Activated T-cell treated with anti-CD3 and anti-CD28 coated beads for 48 hours (primary cell): ENCODE results near the gene S1PR3.

Experiments used
- DNase-seq: peaks from one replicate; pipeline ENCODE4 v3.0.0-alpha.2; 2020; ENCODE audit warnings: low read depth

S1PR3 gene

DNA sequence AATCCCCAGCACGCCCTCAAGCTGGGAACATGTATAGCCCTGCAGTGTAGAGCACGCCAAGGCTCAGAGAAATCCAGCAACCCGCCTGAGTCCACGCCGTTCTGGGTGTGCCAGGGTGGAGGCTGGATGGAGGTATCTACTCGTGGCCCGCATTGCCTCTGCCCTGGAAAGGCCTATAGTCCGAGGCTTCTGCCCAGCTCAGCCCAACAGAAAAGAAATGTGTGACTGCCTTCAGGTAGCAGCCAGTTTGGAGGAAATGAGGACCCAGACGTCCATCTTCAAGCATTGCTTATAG lies 18.2 kb downstream of the S1PR3 start:
- no peak for DNase-seq

DNA sequence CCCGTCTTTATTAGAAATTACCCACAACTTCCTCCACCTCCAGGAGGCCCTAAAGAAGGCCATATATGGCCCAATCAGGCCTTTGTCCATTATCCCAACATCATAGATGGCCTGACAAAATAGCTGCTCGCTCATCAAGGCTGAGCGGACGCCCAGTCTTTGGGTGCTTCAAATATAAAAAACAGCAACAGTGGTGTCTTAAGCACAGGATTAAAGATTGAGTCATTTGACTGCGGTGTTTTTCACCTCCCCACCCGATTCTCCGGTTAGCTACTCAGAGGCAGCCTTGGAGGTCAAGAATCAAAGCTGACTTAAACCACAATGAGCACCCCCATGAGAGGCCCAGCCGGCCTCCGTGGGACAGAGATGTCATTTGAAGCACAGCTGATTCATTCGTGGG lies 18.8 kb downstream of the S1PR3 start:
- no peak for DNase-seq

DNA sequence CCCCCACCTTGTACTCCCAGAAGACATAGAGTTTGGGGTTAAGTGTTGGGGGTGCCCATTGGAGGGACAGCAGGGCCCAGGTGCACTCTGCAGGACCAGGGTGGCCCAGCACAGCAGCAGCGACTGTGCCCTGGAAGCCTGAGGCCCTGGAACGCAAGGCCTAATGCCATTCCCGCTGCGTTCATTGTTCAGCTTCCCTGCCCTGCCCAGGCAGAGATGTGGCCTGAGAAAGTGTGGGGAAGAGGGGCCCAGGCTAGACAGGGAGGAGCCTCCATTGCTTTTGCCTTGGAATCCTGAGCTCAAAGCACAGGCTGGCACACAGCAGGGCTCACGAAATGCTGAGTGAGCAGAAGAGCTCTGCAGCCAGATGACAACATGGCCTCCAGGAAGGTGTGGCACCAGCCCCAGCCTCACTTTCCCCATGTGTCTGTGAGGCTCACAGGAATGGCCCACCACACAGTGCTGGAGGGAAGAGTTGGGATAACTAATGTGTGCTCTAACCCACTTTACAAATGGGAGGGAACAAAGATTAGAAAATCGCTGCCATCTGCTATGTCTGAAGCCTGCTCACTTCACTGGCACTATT lies 19.4 kb downstream of the S1PR3 start:
- no peak for DNase-seq

DNA sequence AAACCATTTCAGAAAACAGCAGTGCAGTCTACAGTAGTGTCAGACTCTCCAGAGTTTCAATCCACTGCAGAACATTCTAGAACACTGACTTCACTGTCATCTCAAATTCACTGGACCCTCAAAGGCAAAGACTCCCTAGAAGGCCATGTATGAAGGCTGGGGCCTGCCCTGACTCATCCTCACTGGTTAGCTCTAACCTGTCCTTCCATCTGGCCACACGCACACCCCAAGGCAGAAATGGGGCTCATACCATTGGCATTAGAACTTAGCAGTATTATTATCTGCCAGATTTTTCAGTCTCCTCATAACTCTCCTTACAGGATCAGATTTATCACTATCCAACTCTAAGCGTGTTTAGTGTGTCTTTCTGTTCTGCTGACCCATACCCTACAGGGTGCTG lies 20.4 kb downstream of the S1PR3 start:
- DNase-seq, result no peak

DNA sequence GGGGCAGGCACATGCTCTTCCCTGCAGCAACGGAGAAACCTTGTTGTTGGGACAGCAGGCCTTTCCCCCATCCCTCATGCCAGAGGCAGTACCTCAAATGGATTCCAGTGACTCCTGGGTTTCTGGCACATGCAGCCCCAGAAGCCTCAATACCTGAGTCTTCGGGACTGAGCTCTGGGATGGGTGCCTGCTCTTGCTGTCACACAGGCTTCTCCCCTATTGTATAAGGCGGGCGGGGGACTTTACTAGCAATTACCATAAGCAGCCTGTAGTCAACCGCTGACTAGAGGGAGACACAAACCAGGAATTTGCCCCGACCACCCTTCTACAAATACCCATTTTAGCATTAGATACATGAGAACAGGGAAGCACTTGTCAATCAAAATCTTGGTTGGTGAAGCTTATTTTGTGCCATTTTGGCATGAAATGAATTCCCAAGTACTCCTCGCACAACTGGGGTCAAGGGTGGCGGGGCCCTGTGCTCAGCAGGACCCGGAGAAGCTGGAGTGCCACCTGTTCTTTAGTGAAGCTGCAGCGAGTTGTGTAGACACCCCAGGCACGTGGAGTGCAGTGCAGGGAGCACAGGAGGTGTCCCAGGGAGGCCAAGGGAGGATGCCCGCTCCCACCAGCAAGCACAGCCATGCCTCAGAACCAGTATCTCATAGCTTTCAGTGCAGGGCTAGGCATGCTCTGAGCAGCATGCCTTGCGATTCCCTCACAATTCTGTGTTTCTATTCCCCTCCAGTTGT lies 21.2 kb downstream of the S1PR3 start:
- DNase-seq, result no peak

DNA sequence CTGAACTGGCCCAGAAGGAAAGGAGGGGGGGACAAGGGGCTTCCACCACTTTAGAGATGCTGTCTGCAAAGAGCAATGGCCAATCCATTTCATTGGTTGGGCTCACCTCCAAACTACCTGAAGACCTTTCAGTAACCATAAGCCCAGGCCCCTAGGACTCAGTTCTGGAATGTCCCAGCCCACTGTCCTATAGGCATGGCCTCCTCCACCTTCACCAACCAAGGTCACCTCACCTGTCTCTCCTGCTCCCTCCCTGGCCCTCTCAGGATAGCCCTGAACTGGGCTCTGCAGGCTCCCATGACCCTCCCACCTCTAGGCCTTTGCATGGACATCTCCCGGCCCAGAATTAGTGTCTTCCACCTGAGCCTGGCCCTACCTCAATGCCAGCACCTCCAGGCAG lies 22.4 kb downstream of the S1PR3 start:
- DNase-seq, result no peak

DNA sequence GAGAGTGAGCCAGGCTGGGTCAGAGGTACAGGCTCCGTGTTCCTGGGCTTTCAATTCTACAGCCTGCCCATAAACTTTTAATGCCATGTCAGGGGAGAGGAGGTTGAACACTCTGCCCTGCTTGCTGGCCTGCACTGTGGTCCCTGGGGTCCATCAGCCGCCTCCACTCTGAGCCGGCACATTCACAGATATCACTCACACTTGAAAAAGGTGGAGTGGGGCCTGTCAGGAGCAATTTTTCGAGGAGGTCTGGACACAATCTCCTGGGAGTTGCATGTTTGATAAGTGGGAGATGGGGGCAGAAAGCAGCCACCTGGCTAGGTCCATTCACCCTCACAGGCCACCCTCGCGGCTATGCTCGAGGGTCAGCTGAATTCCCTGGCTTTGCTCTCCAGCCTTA lies 22.9 kb downstream of the S1PR3 start:
- DNase-seq, result no peak

DNA sequence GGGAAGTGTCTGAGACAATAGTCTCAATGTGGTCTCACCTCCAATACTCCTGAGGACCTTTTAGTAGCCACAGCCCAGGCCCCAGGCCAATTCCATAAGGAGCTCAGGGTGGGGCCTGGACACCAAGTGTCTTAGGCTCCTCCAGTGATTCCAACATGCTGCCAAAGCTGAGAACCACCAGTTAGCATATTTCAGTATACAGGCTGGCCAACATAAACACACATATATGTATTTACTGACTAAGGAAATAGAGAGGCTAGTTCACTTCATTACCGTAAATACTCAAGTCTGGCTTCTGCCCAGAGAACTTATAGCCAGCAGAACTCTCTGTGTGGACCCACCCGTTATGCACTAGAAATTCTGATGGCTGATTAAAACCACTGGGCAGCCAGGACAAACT lies 24.1 kb downstream of the S1PR3 start:
- no peak for DNase-seq

DNA sequence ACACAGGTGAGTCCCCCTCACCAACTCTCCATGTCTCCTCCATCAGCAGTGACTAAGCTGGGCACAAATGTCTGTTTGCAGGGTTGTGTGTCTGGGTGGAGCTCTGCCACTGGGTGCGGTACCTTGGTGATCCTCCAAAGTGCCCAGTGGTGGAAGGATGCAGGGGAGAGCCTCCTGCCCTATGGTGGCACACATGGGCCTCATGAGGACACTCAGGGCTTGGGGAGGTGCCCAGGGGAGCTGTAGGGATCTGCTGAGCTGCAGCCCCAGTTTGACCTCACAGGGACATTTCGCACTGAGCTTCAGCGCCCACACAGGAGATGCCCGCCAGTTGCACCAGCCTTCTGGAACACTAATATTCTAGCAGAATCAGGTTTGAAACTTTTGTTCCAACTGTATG lies 29.5 kb downstream of the S1PR3 start:
- no peak for DNase-seq

DNA sequence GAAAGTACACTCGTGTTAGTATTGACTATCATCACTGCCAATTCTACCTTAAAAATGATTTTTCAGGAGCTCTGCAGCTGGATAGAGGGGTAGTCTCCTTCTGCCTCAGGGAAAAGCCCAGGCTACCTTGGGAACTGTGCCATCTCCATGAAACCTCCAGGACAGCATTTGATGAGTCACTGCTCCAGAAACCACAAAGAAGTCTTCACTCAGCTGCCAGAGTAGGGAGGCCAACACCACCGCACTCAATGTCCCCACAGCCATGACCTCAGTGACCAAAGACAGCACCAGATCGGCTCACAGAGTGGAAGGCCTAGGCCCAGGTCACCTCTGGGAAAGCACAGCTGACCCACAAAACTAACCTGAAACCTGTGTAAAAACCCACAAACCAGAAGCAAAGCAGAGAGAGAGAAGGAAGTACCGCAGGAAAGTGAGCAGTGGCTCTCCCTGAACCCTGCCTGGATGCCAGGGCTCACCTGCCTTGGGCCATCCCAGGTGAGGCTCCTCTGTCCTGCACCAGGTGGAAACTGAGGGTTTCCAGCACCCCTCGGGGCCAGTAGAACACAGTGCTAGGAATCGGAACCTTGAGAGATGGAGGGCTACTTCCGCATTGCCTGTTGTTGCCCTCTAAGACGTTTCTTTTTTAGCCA lies 30.0 kb downstream of the S1PR3 start:
- DNase-seq, result no peak

DNA sequence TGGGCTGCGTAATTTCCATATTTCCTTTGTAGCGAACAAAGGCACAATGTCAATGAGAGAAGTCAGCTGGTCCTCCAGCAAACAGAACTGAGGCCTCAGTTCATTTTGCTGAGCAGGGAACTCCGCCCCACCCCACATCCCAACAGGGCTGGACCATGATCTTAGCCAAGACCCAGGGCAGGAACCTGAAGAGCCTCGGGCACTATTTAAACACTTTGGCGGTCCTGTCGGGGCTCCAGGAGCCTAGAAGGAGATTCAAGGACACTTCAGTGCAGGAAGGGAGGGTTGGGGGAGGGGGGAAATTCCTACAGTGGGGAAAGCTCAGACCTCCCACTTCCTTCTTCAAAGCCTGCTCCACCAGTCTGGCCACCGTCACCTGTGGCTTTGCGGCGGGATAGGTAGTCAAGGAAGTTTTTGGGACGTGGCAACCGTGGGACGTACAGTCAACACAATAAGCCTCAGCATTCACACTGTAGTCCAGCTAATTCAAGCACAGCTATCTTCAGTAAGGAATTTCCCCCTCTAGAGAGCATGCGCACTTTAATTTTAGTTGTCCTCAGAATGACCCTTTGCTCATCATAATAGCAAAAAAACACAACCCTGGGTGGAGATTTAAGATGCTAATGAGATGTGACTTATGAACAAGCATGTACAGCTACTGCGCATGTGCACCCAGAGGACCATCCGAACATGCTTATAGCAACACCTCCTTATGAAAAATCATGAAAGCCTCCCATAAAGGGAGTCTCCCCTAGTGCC lies 30.9 kb downstream of the S1PR3 start:
- DNase-seq, result no peak

DNA sequence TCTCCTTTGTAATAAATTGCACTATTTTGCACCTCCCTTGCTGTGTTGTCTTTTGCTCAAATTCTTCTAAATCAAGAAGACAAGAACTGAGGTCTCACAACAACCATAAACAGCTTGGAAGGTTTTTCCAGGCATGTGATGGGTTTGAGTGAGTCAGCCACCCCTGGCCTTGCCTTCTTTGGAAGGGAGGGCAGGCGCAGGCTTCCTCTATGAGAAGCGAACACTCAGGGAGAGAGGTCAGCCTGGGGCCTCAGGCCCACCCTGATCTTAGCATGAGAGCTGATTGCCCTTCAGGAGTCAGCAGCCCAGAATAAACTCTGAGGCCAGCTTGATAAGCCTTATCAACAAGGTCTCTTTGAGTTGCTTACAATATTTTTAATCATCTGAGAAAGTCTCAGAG lies 31.6 kb downstream of the S1PR3 start:
- DNase-seq, result no peak

DNA sequence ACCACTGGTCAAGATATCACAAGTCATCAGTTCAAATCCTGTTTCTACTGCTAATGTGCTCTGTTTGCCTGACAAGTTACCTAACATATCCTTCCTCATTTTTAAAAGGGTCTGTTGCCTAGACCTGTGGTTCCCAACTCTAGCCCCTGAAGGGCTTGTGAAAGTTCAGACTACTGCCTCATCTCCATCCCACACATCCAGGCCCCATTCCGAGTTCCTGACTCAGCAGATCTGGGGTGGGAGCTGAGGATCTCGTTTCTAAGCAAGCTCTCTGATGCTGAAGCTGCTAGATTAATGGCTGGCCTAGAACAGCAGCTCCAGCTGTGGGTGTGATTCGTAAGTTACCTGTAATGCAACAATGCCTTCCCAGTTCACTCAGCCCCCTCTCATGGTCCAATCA lies 32.5 kb downstream of the S1PR3 start:
- DNase-seq, result no peak

DNA sequence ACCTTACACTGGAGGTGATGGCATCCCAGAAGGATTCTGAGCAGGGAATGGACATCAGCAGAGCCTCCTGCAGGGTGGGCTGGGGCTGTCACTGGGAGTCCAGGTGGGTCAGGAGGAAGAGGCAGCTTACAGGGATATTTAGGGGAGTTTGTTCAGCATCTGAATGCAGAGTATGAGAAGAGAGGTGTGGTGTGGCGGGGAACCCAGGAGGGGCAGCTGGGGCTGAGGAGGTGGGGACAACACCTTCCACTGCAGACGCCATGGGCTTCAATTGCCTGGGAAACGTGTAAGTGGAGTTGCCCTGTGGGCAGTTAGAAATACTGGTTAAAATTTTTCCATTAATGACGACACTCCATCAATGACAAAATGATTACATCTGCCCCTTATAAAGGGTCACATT lies 33.5 kb downstream of the S1PR3 start:
- no peak for DNase-seq

DNA sequence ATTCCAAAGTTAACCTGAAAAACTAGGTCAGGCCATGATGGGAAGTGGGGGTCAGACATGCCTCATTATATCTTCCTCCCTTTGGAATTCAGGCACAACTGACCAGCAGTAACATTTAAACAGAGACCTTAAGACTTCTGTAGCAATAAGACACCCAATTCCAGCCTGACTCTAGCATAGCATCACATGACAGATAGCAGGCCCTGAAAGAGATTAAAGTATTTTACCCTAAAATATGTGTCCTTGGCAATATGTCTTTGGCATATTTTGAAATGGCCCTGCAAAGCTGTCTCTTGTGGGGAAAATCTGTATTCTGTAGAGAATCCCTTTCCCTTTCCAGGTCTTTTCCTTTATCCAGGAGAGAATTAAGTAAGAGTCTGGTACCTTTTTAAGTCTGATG lies 34.3 kb downstream of the S1PR3 start:
- DNase-seq, result no peak

DNA sequence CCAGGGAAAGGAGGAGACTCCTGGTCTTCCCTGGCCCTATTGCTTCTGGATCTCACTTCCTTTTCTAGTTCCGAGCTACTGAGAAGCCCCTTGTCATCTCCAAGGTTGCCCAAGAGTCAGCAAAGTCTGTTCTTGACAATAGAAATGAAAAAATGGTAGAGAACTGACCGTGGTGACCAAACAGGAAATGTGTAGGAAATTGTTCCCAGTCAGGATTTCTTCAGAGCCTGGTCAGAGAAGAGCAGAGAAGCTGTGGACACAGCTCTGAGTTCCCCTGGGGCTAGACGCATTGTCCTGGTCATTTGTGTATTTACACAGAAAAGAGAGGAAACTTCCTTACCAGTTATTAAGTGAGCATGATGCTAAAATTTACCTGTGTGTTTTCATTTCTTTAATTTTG lies 35.6 kb downstream of the S1PR3 start:
- no peak for DNase-seq

DNA sequence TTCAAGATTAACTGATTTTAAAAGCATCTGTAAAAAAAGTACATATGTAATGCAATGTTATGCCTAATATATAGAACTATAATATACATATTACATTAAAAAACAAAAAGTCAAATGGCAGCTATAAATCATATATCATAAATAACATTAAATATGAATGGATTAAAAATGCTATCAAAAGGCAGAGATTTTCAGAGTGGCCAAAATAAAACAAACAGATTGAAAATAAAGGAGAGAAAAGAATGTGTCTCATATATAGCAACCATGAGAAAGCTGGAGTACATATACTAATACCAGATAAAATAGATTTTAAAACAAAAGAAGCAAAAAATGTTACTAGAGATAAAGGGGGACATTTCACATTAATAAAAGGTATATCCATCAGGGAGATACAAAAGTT lies 38.5 kb downstream of the S1PR3 start:
- no peak for DNase-seq

DNA sequence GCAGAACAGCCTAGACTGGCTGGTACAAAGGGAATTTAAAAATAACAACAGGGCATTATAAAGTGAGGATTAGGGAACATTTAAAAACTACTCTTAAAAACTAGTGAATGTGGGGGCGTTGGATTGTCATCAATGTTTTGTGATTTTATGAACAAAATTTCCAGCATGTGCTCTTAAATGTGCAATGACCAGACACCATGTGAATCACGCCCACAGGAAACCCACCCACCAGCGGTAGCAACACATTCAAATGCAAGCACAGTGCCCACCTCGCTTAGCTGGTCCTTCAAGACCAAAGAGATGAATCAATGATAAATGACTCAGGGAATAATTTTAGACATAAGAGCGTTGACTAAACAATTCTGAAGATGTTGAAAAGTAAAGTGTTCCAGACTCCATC lies 40.9 kb downstream of the S1PR3 start:
- no peak for DNase-seq

DNA sequence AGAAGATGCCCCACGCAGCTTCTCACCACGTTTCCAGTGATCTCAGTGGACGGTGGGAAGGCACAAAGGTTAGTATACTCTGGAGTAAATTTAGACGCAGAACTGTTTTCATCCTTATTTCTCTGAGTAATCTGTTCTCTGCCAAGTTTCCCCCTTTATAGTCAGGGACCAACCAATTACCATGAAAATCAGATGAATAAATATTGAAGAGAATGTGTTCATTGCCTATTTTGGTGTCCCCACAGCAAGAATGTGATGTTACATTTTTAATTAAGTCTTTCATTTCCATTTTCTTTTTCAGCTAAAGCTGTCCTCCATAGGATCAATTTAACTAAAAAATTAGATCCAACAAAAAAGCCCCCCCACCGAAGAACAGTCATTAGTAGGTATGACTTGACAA lies 41.4 kb downstream of the S1PR3 start:
- no peak for DNase-seq

DNA sequence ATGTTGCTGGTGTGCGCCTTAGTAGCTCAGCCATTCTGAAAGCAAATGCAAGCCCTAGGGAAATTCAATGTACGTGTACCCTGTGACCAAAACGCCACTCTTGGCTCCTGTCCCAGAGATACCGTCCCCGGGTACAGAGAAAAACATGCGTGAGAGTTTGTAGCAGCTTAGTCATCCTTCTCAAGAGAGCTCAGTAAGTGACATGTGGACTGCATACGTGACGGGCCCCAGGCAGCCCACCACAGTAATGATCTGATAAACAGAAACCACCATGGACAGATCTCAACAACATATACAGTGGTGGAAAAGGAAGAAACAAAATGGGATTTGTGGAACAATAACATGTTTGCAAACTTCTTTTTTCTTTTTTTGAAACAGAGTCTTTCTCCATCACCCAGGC lies 45.1 kb downstream of the S1PR3 start:
- no peak for DNase-seq

DNA sequence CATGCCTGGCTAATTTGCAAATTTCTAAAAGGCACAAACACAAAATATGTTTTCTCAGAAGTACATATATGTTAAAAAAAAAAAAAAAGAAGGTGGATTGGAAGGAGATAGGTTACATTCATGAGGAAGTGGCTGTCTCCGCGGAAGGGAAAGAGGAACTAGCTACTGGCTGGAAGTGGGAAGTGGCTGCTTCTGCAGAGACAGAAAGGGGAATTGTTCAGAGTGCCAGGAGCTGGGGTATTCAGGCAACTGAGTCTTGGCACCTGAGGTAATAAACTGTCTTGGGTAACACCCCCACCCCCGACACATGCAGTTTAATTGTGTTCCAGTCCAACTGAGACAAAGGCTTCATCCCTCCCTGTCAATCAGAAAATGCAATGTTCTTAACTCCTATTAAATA lies 45.6 kb downstream of the S1PR3 start:
- DNase-seq, result no peak

DNA sequence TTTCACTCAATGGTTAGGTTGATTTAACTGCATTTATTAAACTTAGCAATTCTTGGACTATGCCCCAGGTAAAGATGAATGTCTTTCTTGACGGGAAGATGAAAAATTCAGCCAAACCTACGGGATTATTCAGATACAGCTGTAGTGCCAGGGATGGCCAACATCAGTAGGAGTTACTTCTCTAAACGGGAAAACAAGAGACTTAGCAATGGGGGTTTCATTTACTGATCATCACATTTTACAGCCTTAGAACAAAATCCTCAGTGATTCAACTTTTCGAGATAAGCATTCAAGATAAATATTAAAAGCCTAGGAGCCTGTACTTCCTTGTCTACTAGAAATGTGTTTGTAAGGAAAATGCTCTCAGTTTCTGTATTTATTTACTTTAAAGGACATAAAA lies 46.1 kb downstream of the S1PR3 start:
- DNase-seq, result no peak

DNA sequence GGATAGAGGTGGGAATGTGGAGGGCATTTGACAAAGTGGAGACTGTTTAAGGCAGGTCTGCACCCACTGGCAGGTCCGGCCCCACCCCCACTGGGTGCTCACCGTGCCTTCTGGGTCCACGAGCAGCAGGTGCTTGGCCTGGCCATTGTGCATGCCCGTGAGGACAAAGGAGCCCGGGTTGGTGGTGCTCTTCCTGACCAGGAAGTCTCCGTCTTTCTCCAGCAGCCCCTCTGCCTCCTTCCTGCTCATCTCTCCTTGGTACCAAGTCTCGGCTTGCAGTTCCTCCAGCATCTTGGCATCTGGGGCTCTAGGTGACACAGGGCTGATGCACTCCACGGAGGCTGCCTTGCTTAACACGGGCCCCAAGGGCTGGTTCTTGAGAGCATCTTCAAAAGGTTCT lies 46.6 kb downstream of the S1PR3 start:
- no peak for DNase-seq
